Right lobe of liver (tissue), 6 donors: ENCODE measurements around the gene TMEM119. TPM values are rescaled to one million over a fixed set of nuclear protein-coding genes. Genes with fewer than 3 reads are reported as not detected.

Experiments
- ATAC-seq, 4 donors: fragments of 200-7000 bp; cut with Tn5 transposase; one replicate each; pipeline ENCODE4 v1.9.1; 2020; ENCODE audit warnings: mild to moderate bottlenecking in 4 of 4, moderate library complexity in 4 of 4
- DNase-seq, 3 donors: peaks; one replicate each; pipeline ENCODE4 v3.0.0-alpha.2; 2020
- H3K27ac ChIP-seq, 3 donors: fragments of 200-600 bp; one replicate each; pipeline ENCODE4 v1.8.0; 2022
- H3K27me3 ChIP-seq, 2 donors: fragments of 200-600 bp; one replicate each; pipeline ENCODE4 v1.8.0; 2022
- H3K36me3 ChIP-seq, 4 donors: fragments of 200-600 bp; sonication (generic) in 1 of 4; one replicate each; pipeline versions ENCODE4 v1.5.1 to v1.8.0; 2017 to 2022; ENCODE audit warnings: control low read depth in 1 of 4
- H3K4me1 ChIP-seq, 4 donors: fragments of 200-600 bp; sonication (generic) in 1 of 4; one replicate each; pipeline versions ENCODE4 v1.5.1 to v1.8.0; 2017 to 2022; ENCODE audit warnings: control low read depth in 1 of 4
- H3K4me3 ChIP-seq, 3 donors: fragments of 200-600 bp; one replicate each; pipeline ENCODE4 v1.8.0; 2022
- H3K9me3 ChIP-seq, 4 donors: fragments of 200-600 bp; sonication (generic) in 1 of 4; one replicate each; pipeline versions ENCODE4 v1.5.1 to v1.8.0; 2017 to 2022; ENCODE audit warnings: control low read depth in 1 of 4
- POLR2A ChIP-seq: fragments of 450-650 bp; IDR thresholded peaks from one replicate; pipeline ENCODE4 v1.6.1; 2017; ENCODE audit warnings: antibody characterized with exemption, mild to moderate bottlenecking
- WGBS: methylation state at CpG from one replicate; pipeline ENCODE4 v1.1.6; 2018; ENCODE audit warnings: low coverage, low lambda C conversion rate; ENCODE audit not compliant: insufficient coverage; ENCODE audit errors: missing lambda C conversion rate; 5-methylcytosine and 5-hydroxymethylcytosine counted together
- intact Hi-C, 2 donors: fragments of 100-400 bp; cut with DNase I; formaldehyde crosslinking; loops; one replicate each; pipeline versions ENCODE4 v1.11.2 to v1.14.1; 2022
- total RNA-seq, 6 experiments: library from RNA; depleted of rRNA in 2 of 6; stranded (reverse); fragments of >200 nt in 2 of 6; fragmentation: NEBNext Ultra II Directional in 3 of 6; extraction: Animal tissue kit (Norgen Biotek cat#: 25700) in 3 of 6; gene quantifications; one replicate each; pipeline versions ENCODE4 v1.1.0 to v1.2.4, GENCODE V29; 2016 to 2023
- TF ChIP-seq, protein P1 (sequence below), 4 donors: fragments of 200-600 bp in 3 of 4; fragments of 450-650 bp in 1 of 4; IDR thresholded peaks; one replicate each; pipeline versions ENCODE4 v1.5.1 to v1.8.0; 2016 to 2022; ENCODE audit warnings: antibody characterized with exemption in 4 of 4, mild to moderate bottlenecking in 2 of 4
- donor health status: DM: no; HTN: yes; CAD: no.
- donor health status: DM: no; HTN: no; CAD: no.
- donor health status: DM: no; HTN: no; CAD: no.
- donor health status: DM: no; HTN: yes; CAD: no.
- donor health status: DM: no; HTN: yes; CAD: no.

TMEM119 gene
- total RNA-seq, 6 experiments from 2014 or later = 0.09 to 0.38 (median 0.22) TPM; not detected in 2

DNA sequence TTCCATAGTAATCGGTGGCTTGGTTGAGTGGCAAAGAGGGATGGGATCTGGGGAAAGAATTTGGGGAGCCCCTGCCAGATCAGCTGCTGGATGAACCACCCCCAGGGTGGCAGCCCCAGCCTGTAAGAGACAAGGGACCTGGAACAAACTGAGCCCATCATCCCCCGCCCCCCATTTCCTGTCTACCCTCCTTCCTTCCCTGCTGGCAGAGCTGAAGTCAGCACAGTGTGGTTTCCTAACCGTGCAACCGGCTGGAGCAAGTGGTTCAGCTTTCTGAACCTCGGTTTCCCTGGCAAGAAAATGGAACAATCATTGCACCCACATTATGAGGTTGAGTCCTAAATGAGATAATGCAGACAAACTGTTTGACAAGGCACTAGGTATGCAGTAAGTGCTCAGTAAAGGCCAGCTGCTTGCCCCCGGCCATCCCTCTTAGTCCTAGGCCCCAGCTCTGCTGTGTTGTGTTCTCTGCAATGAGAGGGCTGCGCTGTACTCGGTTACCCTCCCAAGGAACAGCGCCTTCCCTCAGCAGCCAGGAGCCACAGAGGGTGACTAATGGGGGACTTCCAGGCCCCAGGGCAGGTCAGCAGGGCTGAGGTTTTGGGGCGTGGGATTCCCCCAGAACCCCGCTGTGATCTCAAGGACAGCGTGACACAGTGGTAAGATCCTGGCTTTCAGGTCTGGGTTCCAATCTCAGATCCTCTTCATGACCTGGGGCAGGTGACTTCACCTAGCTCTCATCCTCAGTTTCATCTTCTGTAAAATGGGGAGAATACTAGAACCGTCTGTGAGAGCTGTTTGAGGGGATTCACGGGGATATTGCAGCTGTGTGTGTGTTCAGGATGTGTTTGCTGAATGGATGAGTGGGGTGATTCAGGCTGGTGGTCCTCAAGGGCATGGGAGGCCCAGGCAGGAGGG, 19.3 kb upstream of the TMEM119 start:
- Histone ChIP-seq H3K4me1 (no peaks in the 10 kb centered on the region), H3K9me3 (no peaks in the 10 kb centered on the region), H3K36me3 (no peaks in the 10 kb centered on the region), H3K27me3 (no peaks in the 10 kb centered on the region), H3K4me3 (no peak overlapping the region), H3K27ac (no peak overlapping the region)
- ATAC-seq = peak in 3 of 4 donors; percentile 10 to 36 (median 12)
- DNase-seq = no peak
- intact Hi-C loops = no loop called here
- no peak for TF ChIP-seq POLR2A
- TF ChIP-seq, protein P1, sequence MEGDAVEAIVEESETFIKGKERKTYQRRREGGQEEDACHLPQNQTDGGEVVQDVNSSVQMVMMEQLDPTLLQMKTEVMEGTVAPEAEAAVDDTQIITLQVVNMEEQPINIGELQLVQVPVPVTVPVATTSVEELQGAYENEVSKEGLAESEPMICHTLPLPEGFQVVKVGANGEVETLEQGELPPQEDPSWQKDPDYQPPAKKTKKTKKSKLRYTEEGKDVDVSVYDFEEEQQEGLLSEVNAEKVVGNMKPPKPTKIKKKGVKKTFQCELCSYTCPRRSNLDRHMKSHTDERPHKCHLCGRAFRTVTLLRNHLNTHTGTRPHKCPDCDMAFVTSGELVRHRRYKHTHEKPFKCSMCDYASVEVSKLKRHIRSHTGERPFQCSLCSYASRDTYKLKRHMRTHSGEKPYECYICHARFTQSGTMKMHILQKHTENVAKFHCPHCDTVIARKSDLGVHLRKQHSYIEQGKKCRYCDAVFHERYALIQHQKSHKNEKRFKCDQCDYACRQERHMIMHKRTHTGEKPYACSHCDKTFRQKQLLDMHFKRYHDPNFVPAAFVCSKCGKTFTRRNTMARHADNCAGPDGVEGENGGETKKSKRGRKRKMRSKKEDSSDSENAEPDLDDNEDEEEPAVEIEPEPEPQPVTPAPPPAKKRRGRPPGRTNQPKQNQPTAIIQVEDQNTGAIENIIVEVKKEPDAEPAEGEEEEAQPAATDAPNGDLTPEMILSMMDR (IDR thresholded peaks at IDR 0.05) = no peak
- 45% methylated on average over 9 of the region's 14 CpGs for WGBS

DNA sequence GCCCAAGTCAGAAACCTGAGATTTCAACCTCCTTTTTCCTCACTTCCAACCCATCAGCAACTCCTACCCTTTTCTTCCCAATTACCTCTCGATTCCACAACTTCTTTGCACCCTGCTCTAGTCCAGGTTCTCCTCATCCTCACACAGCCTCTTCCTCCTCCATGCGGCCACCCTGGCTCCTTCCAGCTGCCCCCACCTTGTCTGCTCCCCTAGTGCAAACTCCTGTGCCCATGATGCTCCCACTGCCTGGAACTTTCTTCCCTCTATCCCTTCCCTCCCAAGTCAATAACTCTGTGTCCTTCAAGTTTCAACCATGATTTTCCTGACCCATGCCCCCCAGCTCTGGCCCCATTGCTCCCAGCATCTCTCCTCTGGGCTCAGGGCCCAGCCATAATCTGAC, 18.5 kb upstream of the TMEM119 start:
- Histone ChIP-seq H3K9me3 (no peaks in the 10 kb centered on the region), H3K27ac (no peak overlapping the region), H3K27me3 (no peaks in the 10 kb centered on the region), H3K36me3 (no peaks in the 10 kb centered on the region), H3K4me1 (no peaks in the 10 kb centered on the region), H3K4me3 (no peak overlapping the region)
- TF ChIP-seq, protein P1 (IDR thresholded peaks at IDR 0.05) = no peak
- no peak for TF ChIP-seq POLR2A
- DNase-seq (no peak), ATAC-seq (no peak)
- WGBS = 79% methylated on average over 2 of the region's 2 CpGs
- intact Hi-C loops = no loop called here

DNA sequence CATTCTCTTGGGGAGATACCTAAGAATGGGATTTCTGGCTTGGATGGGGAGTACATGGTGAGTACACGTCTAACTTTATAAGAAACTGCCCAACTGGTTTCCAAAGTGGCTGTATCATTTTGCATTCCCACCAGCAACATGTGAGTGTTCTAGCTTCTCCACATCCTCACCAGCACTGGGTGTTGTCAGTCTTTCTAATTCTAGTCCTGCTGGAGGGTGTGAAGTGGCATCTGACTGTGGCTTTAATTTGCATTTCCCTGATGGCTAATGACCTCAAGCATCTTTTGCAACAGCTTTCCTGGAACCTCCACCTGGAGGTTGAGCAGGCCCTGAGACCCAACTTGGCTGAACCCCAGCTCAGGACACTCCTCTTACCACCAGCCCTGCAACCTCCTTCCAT, 18.0 kb upstream of the TMEM119 start:
- H3K4me1 ChIP-seq = no peaks in the 10 kb centered on the region
- TF ChIP-seq, protein P1 (IDR thresholded peaks at IDR 0.05) = no peak
- no peak for TF ChIP-seq POLR2A
- no peaks in the 10 kb centered on the region for H3K9me3 ChIP-seq
- ATAC-seq (no peak), DNase-seq (no peak)
- H3K27me3 ChIP-seq = no peaks in the 10 kb centered on the region
- no peak overlapping the region for H3K4me3 ChIP-seq
- intact Hi-C loops = no loop called here
- 100% methylated on average over 1 of the region's 1 CpG for WGBS
- H3K36me3 ChIP-seq = no peaks in the 10 kb centered on the region
- no peak overlapping the region for H3K27ac ChIP-seq

DNA sequence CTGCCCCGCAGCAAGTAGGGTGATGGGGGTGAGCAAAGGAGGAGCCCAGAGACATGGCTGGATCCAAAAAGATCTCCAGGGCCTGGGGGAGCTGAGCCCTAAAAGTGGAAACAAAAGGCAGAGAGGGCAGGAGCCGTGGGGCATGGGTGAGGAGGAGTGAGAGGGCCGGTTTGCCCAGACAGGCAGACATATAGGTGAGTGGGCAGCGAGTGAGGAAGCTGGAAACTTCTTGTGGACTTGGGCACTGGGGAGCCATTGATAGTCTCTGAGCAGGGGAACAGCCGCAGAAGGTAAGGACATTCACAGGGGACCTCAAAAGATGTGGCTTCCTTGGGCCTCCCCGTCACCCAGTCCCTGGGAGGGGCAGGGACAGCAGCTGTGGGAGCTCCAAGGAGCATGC, 16.8 kb upstream of the TMEM119 start:
- Histone ChIP-seq H3K27me3 (no peaks in the 10 kb centered on the region), H3K4me3 (no peak overlapping the region), H3K4me1 (no peaks in the 10 kb centered on the region), H3K9me3 (no peaks in the 10 kb centered on the region), H3K27ac (no peak overlapping the region), H3K36me3 (no peaks in the 10 kb centered on the region)
- ATAC-seq (no peak), DNase-seq (no peak)
- TF ChIP-seq, protein P1 (IDR thresholded peaks at IDR 0.05) = no peak
- TF ChIP-seq POLR2A = no peak
- intact Hi-C loops = loop anchor here (5.0 kb wide), 2 partner anchors 37 to 47 kb away; no protein-coding TSS in a partner anchor
- 72% methylated on average over 2 of the region's 6 CpGs for WGBS
